T-helper 1 cell treated with Interleukin-12 subunit alpha and Interleukin-12 subunit beta and Interleukin-4 antibody, amounts not matched to agents 30 ng/mL and 1 ng/mL, for 36 hours (primary cell): ENCODE results near the gene ALG10B. TPM values are rescaled to one million over a fixed set of nuclear protein-coding genes. Genes with fewer than 3 reads are reported as not detected.

Source experiments
- intact Hi-C: fragments of 100-400 bp; cut with micrococcal nuclease; formaldehyde crosslinking; loops from one replicate; pipeline ENCODE4 v1.15.1; 2024
- total RNA-seq: library from RNA; stranded (reverse); gene quantifications from 2 replicates; pipeline ENCODE4 v1.2.3, GENCODE V29; 2022

Gene ALG10B
- total RNA-seq, 1 donor from 2014 or later = 10.8 TPM

GRCh38 chr12:38373784-38374183 lies 57.2 kb downstream of the ALG10B start:
- intact Hi-C loops = no loop called here

- intact Hi-C loops = no loop called here
Observed at GRCh38 chr12:38374751-38375150, 58.2 kb downstream of the ALG10B start.
